GM12891 (cell line): Measurements from ENCODE around the gene KRT82.

Experiments
- PAX5 ChIP-seq: IDR thresholded peaks from 2 replicates; pipeline ENCODE4 v1.6.1; 2011; ENCODE audit warnings: low read length, moderate library complexity, mild to moderate bottlenecking; ENCODE audit not compliant: insufficient read depth, severe bottlenecking
- POLR2A ChIP-seq: IDR thresholded peaks from 2 replicates; pipeline ENCODE4 v1.6.1; 2011; ENCODE audit warnings: low read depth, low read length, control low read depth
- POLR2AphosphoS5 ChIP-seq: IDR thresholded peaks from 2 replicates; pipeline ENCODE4 v1.6.1; 2011; ENCODE audit warnings: low read depth, low read length, control low read depth
- SPI1 ChIP-seq: IDR thresholded peaks from 2 replicates; pipeline ENCODE4 v1.6.1; 2011; ENCODE audit warnings: low read depth, low read length, control low read depth
- TAF1 ChIP-seq: IDR thresholded peaks from 2 replicates; pipeline ENCODE4 v1.6.1; 2011; ENCODE audit warnings: low read depth, low read length, control low read depth

- TF ChIP-seq POLR2A (no peak), POLR2AphosphoS5 (no peak), PAX5 (no peak), TAF1 (no peak), SPI1 (no peak)
Measured at GRCh38 chr12:52440821-52441319, 34.7 kb upstream of the KRT82 start.
